Measurements from ENCODE around the gene FUOM.
"Not testable (repeated sequence)": the region's sequence is repeated elsewhere in the genome, so short reads cannot be mapped to it uniquely, and the experiment has no call there.

The FUOM gene

GRCh38 chr10:133388236-133388972 lies 30.6 kb upstream of the FUOM start:
- DNase-seq (ENCODE audit: low spot score), result no peak

- DNase-seq (ENCODE audit: low spot score), result not testable (repeated sequence)
Measured at GRCh38 chr10:133386951-133387350, 29.1 kb upstream of the FUOM start.

GRCh38 chr10:133385214-133385613 lies 27.4 kb upstream of the FUOM start:
- DNase-seq (ENCODE audit: low spot score), result no peak

- no peak for DNase-seq (ENCODE audit: low spot score)
Measured at GRCh38 chr10:133384071-133384470, 26.3 kb upstream of the FUOM start.

- DNase-seq (ENCODE audit: low spot score), result no peak
Measured at GRCh38 chr10:133383551-133383950, 25.7 kb upstream of the FUOM start.

GRCh38 chr10:133381036-133381435 lies 23.2 kb upstream of the FUOM start:
- no peak for DNase-seq (ENCODE audit: low spot score)

GRCh38 chr10:133379801-133380666 lies 22.2 kb upstream of the FUOM start:
- DNase-seq (ENCODE audit: low spot score), result no peak

GRCh38 chr10:133379152-133379800 lies 21.5 kb upstream of the FUOM start, which contains the start of gene PAOX:
Gene PAOX (plus strand): TSS chr10:133379262. CDS start chr10:133379317, 55 bp downstream.
- DNase-seq (ENCODE audit: low spot score), result peak; percentile 71

GRCh38 chr10:133378251-133379096 lies 20.7 kb upstream of the FUOM start:
- DNase-seq (ENCODE audit: low spot score), result peak; percentile 63

GRCh38 chr10:133377818-133378250 lies 20.0 kb upstream of the FUOM start:
- no peak for DNase-seq (ENCODE audit: low spot score)

GRCh38 chr10:133377025-133377817 lies 19.4 kb upstream of the FUOM start:
- no peak for DNase-seq (ENCODE audit: low spot score)

- not testable (repeated sequence) for DNase-seq (ENCODE audit: low spot score)
Measured at GRCh38 chr10:133376183-133376582, 18.4 kb upstream of the FUOM start.

GRCh38 chr10:133375357-133376115 lies 17.7 kb upstream of the FUOM start:
- no peak for DNase-seq (ENCODE audit: low spot score)

GRCh38 chr10:133373174-133374090 lies 15.6 kb upstream of the FUOM start, which contains the start of gene ECHS1:
Gene ECHS1 (minus strand): TSS chr10:133373354. CDS start chr10:133373333, 21 bp downstream.
- DNase-seq (ENCODE audit: low spot score), result peak; percentile 95

GRCh38 chr10:133372507-133372906 lies 14.7 kb upstream of the FUOM start:
- no peak for DNase-seq (ENCODE audit: low spot score)

GRCh38 chr10:133370030-133370786 lies 12.4 kb upstream of the FUOM start:
- DNase-seq (ENCODE audit: low spot score), result no peak

- no peak for DNase-seq (ENCODE audit: low spot score)
Measured at GRCh38 chr10:133368153-133368552, 10.3 kb upstream of the FUOM start.

- not testable (repeated sequence) for DNase-seq (ENCODE audit: low spot score)
Measured at GRCh38 chr10:133367461-133367860, 9.6 kb upstream of the FUOM start.
